Stimulated activated CD4-positive, alpha-beta T cell treated with anti-CD3 and anti-CD28 coated beads, Interleukin-1b, Interleukin-23, amount 100 ng/mL, for 1 hour (primary cell): ENCODE results near the gene PNKD.
"Not testable (repeated sequence)": the region's sequence is repeated elsewhere in the genome, so short reads cannot be mapped to it uniquely, and the experiment has no call there.

Experiments used
- DNase-seq, 2 donors: peaks; one replicate each; pipeline ENCODE4 v3.0.0-alpha.2; 2020; ENCODE audit warnings: low read depth in 2 of 2

The PNKD gene

GRCh38 chr2:218273214-218273907 lies 3.0 kb downstream of the PNKD start:
- not testable (repeated sequence) for DNase-seq

DNA sequence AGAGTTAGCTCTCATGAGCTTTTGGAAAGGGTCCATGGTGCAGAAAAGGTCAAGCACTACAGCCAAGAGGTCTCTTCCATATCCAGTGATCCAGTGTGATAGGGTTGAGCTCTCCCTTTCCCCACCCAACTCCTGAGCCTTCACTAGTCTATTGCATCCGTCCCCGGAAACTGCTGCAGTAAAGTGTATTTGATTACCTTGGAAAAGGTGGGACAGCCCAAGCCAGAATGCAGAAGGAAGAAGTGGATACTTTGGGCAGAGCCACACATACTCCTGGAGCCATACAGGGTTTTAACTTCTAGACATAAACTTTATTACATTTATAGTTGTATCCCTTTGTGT lies 3.6 kb downstream of the PNKD start:
- no peak for DNase-seq

GRCh38 chr2:218274586-218274985 lies 4.3 kb downstream of the PNKD start:
- DNase-seq, result no peak

GRCh38 chr2:218275371-218276072 lies 5.2 kb downstream of the PNKD start:
- no peak for DNase-seq

- DNase-seq, result no peak
These were observed 6.9 kb downstream of the PNKD start for GRCh38 chr2:218276986-218277755.

DNA sequence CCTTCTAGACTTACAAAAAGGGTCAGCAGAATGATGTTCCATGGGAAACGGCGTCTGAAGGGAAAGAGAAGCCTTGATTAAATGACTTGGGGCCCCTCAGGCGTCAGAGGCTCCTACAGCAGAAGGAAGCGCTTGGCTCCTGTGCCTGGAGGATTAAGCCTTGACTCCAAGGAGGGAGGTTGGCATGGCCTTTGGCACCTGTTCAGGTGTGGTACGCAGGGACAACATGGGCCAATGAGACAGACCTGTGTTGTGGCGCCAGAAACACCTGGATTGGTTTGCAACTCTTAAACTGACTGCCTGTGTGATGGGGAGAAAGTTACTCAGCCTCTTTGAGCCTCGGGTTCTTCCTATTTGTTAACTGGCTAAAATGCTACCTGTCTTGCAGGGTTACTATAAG lies 7.6 kb downstream of the PNKD start:
- no peak for DNase-seq

DNA sequence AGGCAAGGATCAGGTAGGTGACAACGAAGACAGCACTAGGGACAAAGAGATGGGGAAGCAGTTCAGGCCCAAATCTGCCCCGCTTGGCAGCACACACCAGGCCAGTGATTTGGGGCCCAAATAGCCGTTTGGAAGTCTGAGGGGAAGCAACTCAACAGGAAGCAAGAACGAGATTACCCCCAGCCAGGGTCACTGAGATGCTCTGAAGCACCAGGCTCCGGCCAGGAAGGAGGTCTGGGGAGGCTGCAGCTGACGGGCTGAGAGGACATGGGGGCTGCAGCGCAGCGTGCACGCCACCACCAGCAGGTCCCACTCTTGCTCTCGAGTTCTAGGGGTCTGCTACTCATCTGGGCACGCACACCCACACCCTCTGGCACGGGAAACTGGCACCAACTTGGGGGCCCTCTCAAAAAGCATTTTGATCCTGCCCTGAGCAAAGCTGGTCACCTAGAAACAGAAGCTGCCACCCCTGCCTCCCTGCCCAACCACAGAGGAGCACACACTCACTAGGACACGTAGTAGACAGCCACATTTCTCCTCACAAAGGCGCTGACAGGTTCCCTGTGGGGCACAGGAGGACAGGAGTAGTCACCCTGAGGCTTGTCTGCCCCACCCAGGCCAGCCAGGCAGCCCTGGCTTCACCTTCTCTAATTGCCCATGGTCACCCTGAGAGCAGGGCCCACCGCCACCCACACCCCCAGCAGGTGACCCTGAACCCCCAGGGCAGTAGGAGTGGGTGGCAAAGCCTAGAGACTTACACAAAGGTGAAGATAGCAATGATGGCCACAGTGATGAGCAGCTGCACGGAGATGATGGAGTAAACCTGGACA lies 8.4 kb downstream of the PNKD start:
- DNase-seq, result no peak

- no peak for DNase-seq
These were observed 10.0 kb downstream of the PNKD start for GRCh38 chr2:218280260-218280870.

DNA sequence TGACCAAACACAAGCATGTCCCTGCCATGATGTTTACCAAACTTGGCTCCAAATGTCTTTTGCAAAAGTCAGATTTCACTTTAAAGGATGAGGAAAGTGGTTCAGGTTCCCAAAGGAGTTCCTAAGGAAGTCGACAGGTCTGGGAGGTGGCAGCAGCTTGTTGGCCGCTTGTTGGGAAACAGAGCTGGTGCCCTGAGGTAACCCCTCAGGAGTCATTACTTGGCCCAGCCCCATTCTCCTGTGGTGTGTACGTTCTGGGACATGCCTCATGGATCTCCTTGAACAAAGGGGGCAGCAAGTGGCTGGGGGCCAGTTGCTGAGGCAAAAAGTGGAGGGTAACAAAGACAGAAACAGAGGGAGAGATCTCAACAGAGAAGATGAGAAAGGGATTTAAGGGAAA lies 11.1 kb downstream of the PNKD start:
- DNase-seq, result no peak

GRCh38 chr2:218282173-218282991 lies 12.1 kb downstream of the PNKD start:
- no peak for DNase-seq

- peak in 1 of 2 donors; percentile 24 for DNase-seq
These were observed 13.9 kb downstream of the PNKD start for GRCh38 chr2:218284106-218284811.

DNA sequence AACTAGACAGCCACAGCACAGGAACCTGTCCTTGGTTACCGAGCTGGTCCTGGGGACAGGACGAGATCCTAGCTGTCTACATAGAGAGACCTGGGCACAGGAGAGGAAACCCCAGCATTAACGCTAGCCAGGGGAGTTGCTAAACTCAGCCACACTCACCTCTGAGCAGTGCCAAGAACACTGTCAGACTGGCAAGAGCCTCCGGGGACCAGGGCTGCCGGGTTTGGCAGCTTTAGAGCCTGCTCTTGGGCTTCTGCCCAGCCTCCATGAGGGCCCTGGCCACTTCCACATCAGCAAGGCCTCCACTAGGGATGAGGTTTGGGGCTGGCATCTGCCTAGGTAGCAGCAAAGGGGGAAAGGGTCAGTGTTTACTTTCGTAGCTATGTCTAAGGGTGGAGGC lies 15.3 kb downstream of the PNKD start:
- DNase-seq, result no peak

- DNase-seq, result peak; percentile 47 to 72
These were observed 16.5 kb downstream of the PNKD start for GRCh38 chr2:218286570-218287459.

GRCh38 chr2:218289639-218290315 lies 19.5 kb downstream of the PNKD start:
- DNase-seq, result no peak

- no peak for DNase-seq
These were observed 20.3 kb downstream of the PNKD start for GRCh38 chr2:218290316-218291261.

- no peak for DNase-seq
These were observed 21.2 kb downstream of the PNKD start for GRCh38 chr2:218291318-218292047.
